Neuronal stem cell (in vitro differentiated cells): ENCODE measurements around the gene CRYBG3.
A peak's percentile ranks its signal among the peaks of the same experiment; 100 is the strongest.

ENCODE experiments used
- DNase-seq: peaks from one replicate; pipeline ENCODE4 v3.0.0-alpha.2; 2013; ENCODE audit warnings: low spot score
- H2AFZ ChIP-seq: one replicate; pipeline ENCODE4 v1.6.1; 2013; ENCODE audit warnings: mild to moderate bottlenecking, low read length, inconsistent platforms
- H2AK5ac ChIP-seq: 2 replicates; pipeline ENCODE4 v1.6.1; 2013; ENCODE audit warnings: low read depth, mild to moderate bottlenecking, inconsistent platforms, low read length, moderate library complexity, mixed read lengths
- H2BK120ac ChIP-seq: 2 replicates; pipeline ENCODE4 v1.6.1; 2013; ENCODE audit warnings: low read depth, mild to moderate bottlenecking, inconsistent platforms, low read length, moderate library complexity, mixed read lengths
- H2BK12ac ChIP-seq: one replicate; pipeline ENCODE4 v1.6.1; 2013; ENCODE audit warnings: low read length, inconsistent platforms
- H2BK15ac ChIP-seq: 2 replicates; pipeline ENCODE4 v1.6.1; 2013; ENCODE audit warnings: mild to moderate bottlenecking, low read length, inconsistent platforms, mixed read lengths
- H2BK5ac ChIP-seq: one replicate; pipeline ENCODE4 v1.6.1; 2013; ENCODE audit warnings: inconsistent platforms, mild to moderate bottlenecking, low read length, moderate library complexity
- H3K14ac ChIP-seq: one replicate; pipeline ENCODE4 v1.6.1; 2013; ENCODE audit warnings: low read length, inconsistent platforms
- H3K18ac ChIP-seq: 2 replicates; pipeline ENCODE4 v1.6.1; 2013; ENCODE audit warnings: low read length, inconsistent platforms
- H3K23ac ChIP-seq: 2 replicates; pipeline ENCODE4 v1.6.1; 2013; ENCODE audit warnings: low read depth, mild to moderate bottlenecking, mixed read lengths, low read length, inconsistent platforms; ENCODE audit not compliant: poor library complexity
- H3K27ac ChIP-seq: replicated peaks from 3 replicates; pipeline ENCODE4 v1.5.1; 2013; ENCODE audit warnings: low read length, inconsistent platforms
- H3K27me3 ChIP-seq, 3 experiments: 2 replicates each; pipeline ENCODE4 v1.6.1; 2013; ENCODE audit warnings: low read length in 3 of 3, mild to moderate bottlenecking in 2 of 3, inconsistent platforms in 1 of 3, low read depth in 1 of 3, mixed read lengths in 1 of 3, moderate library complexity in 1 of 3; ENCODE audit not compliant: control insufficient read depth in 3 of 3, insufficient read depth in 3 of 3
- H3K36me3 ChIP-seq, 2 donors: replicated peaks in 1 of 2; 2 replicates each; pipeline ENCODE4 v1.6.1; 2013; ENCODE audit warnings: low read length in 2 of 2; ENCODE audit not compliant: control insufficient read depth in 2 of 2, insufficient read depth in 2 of 2
- H3K4ac ChIP-seq: 2 replicates; pipeline ENCODE4 v1.6.1; 2013; ENCODE audit warnings: inconsistent platforms, mild to moderate bottlenecking, low read length, moderate library complexity
- H3K4me1 ChIP-seq, 2 donors: 1 replicate in 1 of 2; 2 replicates in 1 of 2; pipeline ENCODE4 v1.6.1; 2013; ENCODE audit warnings: low read length in 2 of 2, low read depth in 1 of 2; ENCODE audit not compliant: control insufficient read depth in 2 of 2, insufficient read depth in 1 of 2
- H3K4me2 ChIP-seq: one replicate; pipeline ENCODE4 v1.6.1; 2013; ENCODE audit warnings: mild to moderate bottlenecking, low read length, inconsistent platforms; ENCODE audit not compliant: insufficient read depth, poor library complexity, severe bottlenecking
- H3K4me3 ChIP-seq, 2 donors: 2 replicates each; pipeline ENCODE4 v1.5.1; 2013; ENCODE audit warnings: low read length in 2 of 2, mild to moderate bottlenecking in 2 of 2, inconsistent platforms in 1 of 2, moderate library complexity in 1 of 2
- H3K79me1 ChIP-seq: one replicate; pipeline ENCODE4 v1.6.1; 2013; ENCODE audit warnings: low read depth, mild to moderate bottlenecking, inconsistent platforms, low read length, moderate library complexity
- H3K9ac ChIP-seq: one replicate; pipeline ENCODE4 v1.6.1; 2013; ENCODE audit warnings: mild to moderate bottlenecking, low read depth, low read length, inconsistent platforms; ENCODE audit not compliant: poor library complexity
- H3K9me3 ChIP-seq, 2 donors: replicated peaks in 1 of 2; 2 replicates each; pipeline versions ENCODE3 to v1.6.1; 2013; ENCODE audit warnings: low read length in 2 of 2, mild to moderate bottlenecking in 2 of 2, inconsistent platforms in 1 of 2, low read depth in 1 of 2, mixed read lengths in 1 of 2, moderate library complexity in 1 of 2; ENCODE audit not compliant: control insufficient read depth in 2 of 2, insufficient read depth in 1 of 2
- H4K8ac ChIP-seq: one replicate; pipeline ENCODE4 v1.6.1; 2013; ENCODE audit warnings: low read depth, mild to moderate bottlenecking, inconsistent platforms, low read length, moderate library complexity
- H4K91ac ChIP-seq: one replicate; pipeline ENCODE4 v1.6.1; 2013; ENCODE audit warnings: low read length, low read depth, mild to moderate bottlenecking, inconsistent platforms; ENCODE audit not compliant: poor library complexity
- WGBS, 2 donors: extraction: QIAGEN DNeasy Blood & Tissue Kit; methylation state at CpG; one replicate each; pipeline ENCODE4 v1.1.7; 2013; ENCODE audit warnings: missing lambda C conversion rate in 2 of 2, mixed read lengths in 1 of 2; ENCODE audit not compliant: insufficient read length in 2 of 2, insufficient replicate concordance in 1 of 2; ENCODE audit errors: extremely low coverage in 2 of 2; 5-methylcytosine and 5-hydroxymethylcytosine counted together

CRYBG3 gene

GRCh38 chr3:97979610-97980009, 157.8 kb downstream of the CRYBG3 start:
- no peak for DNase-seq
- Histone ChIP-seq H2BK120ac (no peak overlapping the region), H2AFZ (no peak overlapping the region)

DNA sequence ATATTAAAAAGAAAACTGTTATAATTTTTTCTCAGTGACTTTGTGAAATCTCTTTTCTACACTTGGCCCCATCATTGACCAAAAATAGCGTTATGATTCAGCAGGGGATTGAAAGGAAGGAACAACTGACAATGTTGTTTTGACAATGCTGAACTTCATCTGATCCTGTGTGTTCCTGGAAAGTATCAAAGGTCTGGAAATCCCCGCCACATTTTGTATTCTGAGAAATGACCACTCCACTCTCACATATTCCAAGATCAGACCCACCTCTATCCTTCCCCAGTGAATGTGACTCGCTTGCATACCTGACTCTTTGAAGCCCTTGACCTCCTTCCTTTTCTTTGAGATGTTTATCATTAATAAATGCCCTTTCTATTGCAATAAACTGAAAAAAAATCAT, 160.1 kb downstream of the CRYBG3 start:
- Histone ChIP-seq H2BK120ac (no peak overlapping the region), H4K8ac (no peak overlapping the region), H3K4me3 (no peak overlapping the region), H2AFZ (no peak overlapping the region), H3K4ac (no peak overlapping the region), H2AK5ac (no peak overlapping the region), H3K79me1 (no peaks in the 10 kb centered on the region), H2BK15ac (no peak overlapping the region), H3K36me3 (no peaks in the 10 kb centered on the region), H2BK5ac (no peak overlapping the region), H3K14ac (no peak overlapping the region), H3K9ac (no peak overlapping the region), H3K18ac (no peak overlapping the region), H4K91ac (no peak overlapping the region), H3K9me3 (no peaks in the 10 kb centered on the region), H3K27ac (no peak overlapping the region), H3K4me2 (no peak overlapping the region), H3K23ac (no peak overlapping the region), H2BK12ac (no peak overlapping the region), H3K27me3 (no peaks in the 10 kb centered on the region), H3K4me1 (peaks cover 0 to 2% of the 10 kb centered on the region in 2 donors)
- no CpG with 5 or more reads among the region's 3 CpGs for WGBS, 2 donors
- no peak for DNase-seq

More at GRCh38 chr3:97979610-97980009, 157.8 kb downstream of the CRYBG3 start:
- Histone ChIP-seq H3K9me3 (no peaks in the 10 kb centered on the region), H3K4ac (no peak overlapping the region), H3K27me3 (no peaks in the 10 kb centered on the region), H4K8ac (no peak overlapping the region), H3K14ac (no peak overlapping the region), H2BK12ac (no peak overlapping the region), H2AK5ac (no peak overlapping the region), H3K4me2 (no peak overlapping the region), H3K9ac (peak overlapping the region; percentile 18), H3K4me1 (peaks cover 0 to 2% of the 10 kb centered on the region in 2 donors), H3K27ac (no peak overlapping the region), H3K18ac (no peak overlapping the region), H3K79me1 (no peaks in the 10 kb centered on the region), H2BK15ac (no peak overlapping the region), H3K4me3 (peak overlapping the region in 1 of 2 donors; percentile 30), H3K36me3 (no peaks in the 10 kb centered on the region), H4K91ac (no peak overlapping the region), H2BK5ac (no peak overlapping the region), H3K23ac (no peak overlapping the region)
- no CpG with 5 or more reads among the region's 3 CpGs for WGBS, 2 donors

DNA sequence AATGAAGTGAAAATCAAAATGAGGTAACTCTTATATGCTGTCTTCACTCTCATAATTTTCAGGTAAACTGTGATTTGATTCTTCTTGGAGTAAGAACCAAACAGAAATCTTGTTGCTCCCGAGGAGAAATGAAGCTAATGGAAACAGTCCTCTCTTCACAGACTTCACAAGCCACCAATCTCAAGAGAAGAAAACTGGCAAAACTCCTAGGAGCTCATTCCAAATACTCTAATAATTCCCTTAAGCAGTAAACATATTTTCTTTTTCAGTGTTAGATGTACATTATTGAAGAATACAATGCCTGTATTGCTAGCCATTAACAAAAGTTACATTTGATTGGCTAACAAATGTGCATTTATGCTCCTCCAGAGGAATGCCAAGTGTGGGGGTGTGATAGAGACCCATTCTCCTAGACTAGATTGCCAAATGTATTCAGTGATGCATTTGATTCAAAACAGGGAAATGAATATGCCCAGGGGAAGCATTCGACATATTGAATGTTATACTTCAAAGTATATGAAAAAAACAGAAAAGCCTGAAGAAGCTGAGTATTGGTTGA, 162.2 kb downstream of the CRYBG3 start:
- Histone ChIP-seq H3K9me3 (peaks cover 0 to 1% of the 10 kb centered on the region in 2 donors), H3K9ac (no peak overlapping the region), H4K91ac (no peak overlapping the region), H3K4ac (no peak overlapping the region), H2BK5ac (no peak overlapping the region), H3K36me3 (no peaks in the 10 kb centered on the region), H3K18ac (no peak overlapping the region), H2AFZ (no peak overlapping the region), H2BK120ac (no peak overlapping the region), H3K4me1 (peaks cover 0 to under 1% of the 10 kb centered on the region in 2 donors), H3K14ac (no peak overlapping the region), H3K27me3 (no peaks in the 10 kb centered on the region), H3K4me3 (no peak overlapping the region), H3K4me2 (no peak overlapping the region), H4K8ac (no peak overlapping the region), H2BK12ac (no peak overlapping the region), H2BK15ac (no peak overlapping the region), H2AK5ac (no peak overlapping the region), H3K27ac (no peak overlapping the region), H3K79me1 (no peaks in the 10 kb centered on the region), H3K23ac (no peak overlapping the region)
- no CpG with 5 or more reads among the region's 2 CpGs for WGBS, 2 donors
- DNase-seq: no peak

GRCh38 chr3:97987306-97987705, 165.5 kb downstream of the CRYBG3 start:
- no peak overlapping the region for H3K4me3 ChIP-seq
- no peak overlapping the region for H3K4ac ChIP-seq
- H2AK5ac ChIP-seq: no peak overlapping the region
- H3K27ac ChIP-seq: no peak overlapping the region
- H2BK15ac ChIP-seq: no peak overlapping the region
- no peak for DNase-seq
- H3K14ac ChIP-seq: no peak overlapping the region
- no peak overlapping the region for H2BK120ac ChIP-seq
- H3K27me3 ChIP-seq: no peaks in the 10 kb centered on the region
- H3K9me3 ChIP-seq: peaks cover 0 to 1% of the 10 kb centered on the region in 2 donors
- no peak overlapping the region for H2BK12ac ChIP-seq
- H2AFZ ChIP-seq: no peak overlapping the region
- H3K36me3 ChIP-seq: no peaks in the 10 kb centered on the region
- no peak overlapping the region for H4K8ac ChIP-seq
- H4K91ac ChIP-seq: no peak overlapping the region
- H3K18ac ChIP-seq: no peak overlapping the region
- H3K9ac ChIP-seq: no peak overlapping the region
- no peaks in the 10 kb centered on the region for H3K79me1 ChIP-seq
- WGBS, 2 donors: no CpG with 5 or more reads among the region's 2 CpGs
- no peak overlapping the region for H3K23ac ChIP-seq
- no peaks in the 10 kb centered on the region for H3K4me1 ChIP-seq
- no peak overlapping the region for H2BK5ac ChIP-seq
- H3K4me2 ChIP-seq: no peak overlapping the region
